CD4-positive, alpha-beta T cell treated with Interleukin-6 at 100 ng/mL for 8 hours (primary cell): Measurements from ENCODE around the gene STMN3.
"Not testable (repeated sequence)": the region's sequence is repeated elsewhere in the genome, so short reads cannot be mapped to it uniquely, and the experiment has no call there.

ENCODE experiments used
- DNase-seq: peaks from one replicate; pipeline ENCODE4 v3.0.0-alpha.2; 2020; ENCODE audit warnings: mixed read lengths, low spot score

Gene STMN3

GRCh38 chr20:63678667-63679465 lies 25.6 kb upstream of the STMN3 start:
- DNase-seq = no peak

- DNase-seq = no peak
Observed at GRCh38 chr20:63678071-63678470, 24.8 kb upstream of the STMN3 start.

DNA sequence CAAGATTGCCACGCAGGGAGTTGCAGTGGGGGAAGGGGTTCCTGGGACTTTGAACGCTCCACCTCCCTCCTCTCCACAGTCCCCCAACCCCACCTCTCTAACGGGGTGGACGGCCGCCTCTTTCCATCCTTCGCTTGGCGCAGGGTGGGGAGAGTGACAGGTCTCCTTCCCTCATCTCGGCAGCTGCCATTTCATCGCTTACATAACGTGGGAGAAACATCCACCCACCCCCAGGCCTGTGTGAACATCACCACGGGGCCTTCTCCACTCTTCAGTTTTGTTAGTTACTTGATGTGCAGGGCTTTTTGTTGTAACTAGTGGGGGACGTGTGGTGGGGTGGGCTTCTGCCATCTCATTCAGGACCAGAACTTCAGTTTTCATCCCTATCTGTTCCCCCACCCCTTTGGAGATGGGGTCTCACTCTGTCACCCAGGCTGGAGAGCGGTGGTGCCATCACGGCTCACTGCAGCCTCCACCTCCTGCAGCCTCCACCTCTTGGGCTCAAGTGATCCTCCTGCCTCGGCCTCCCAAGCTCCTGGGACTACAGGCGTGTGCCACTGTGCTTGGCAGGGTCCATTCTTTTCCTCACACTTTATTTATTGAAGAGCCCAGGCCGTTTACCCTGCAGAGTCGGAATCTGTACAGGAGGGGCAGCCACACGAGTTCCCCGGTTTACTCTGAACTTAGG lies 22.6 kb upstream of the STMN3 start:
- no peak for DNase-seq

- DNase-seq = no peak
Observed at GRCh38 chr20:63673951-63674350, 20.7 kb upstream of the STMN3 start.

- no peak for DNase-seq
Observed at GRCh38 chr20:63672666-63673065, 19.4 kb upstream of the STMN3 start.

DNA sequence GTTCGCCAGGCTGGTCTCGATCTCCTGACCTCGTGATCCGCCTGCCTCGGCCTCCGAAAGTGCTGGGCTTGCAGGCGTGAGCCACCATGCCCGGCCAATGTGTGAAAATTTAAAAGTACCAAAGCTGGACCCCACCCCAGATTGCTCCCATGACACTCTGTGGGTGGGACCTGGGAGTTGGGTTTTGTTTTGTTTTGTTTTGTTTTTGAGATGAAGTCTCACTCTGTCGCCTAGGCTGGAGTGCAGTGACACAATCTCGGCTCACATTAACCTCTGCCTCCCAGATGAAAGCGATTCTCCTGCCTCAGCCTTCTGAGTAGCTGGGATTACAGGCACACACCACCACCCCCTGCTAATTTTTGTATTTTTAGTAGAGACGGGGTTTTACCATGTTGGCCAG lies 18.5 kb upstream of the STMN3 start:
- not testable (repeated sequence) for DNase-seq

DNA sequence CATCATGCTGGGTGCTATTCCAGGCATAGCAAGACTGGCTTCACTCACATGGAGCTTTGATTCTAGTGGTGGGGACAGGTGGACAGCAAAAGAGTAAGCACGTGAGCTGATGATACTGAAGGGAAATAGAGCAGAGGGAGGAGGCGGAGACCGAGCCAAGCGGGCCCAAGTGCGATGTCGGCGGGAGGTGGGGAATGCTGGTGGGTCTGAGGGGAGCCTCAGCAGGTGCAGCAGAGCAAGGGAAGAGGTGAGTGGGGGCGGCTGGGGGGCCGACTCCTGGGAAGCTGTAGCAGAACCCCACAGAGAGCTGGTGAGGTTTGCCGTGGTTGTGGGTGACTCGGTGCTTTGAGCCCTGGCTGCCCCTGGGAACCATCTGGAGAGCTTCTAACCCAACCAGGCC lies 15.1 kb upstream of the STMN3 start:
- DNase-seq = no peak

DNA sequence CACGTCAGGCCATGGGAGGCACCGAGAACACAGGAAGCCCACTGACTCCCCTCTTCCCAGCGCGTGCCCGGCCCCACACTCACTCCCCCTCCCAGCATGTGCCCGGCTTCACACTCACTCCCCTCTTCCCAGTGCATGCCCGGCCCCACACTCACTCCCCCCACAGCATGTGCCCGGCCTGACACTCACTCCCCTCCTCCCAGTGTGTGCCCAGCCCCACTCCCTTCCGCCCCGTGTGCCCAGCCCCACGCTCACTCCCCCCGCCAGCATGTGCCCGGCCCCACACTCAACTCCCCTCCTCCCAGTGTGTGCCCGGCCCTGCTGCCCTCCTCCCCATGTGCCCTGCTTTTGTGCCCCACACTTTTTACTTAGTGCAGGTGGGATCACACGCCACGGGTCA lies 14.6 kb upstream of the STMN3 start:
- DNase-seq = no peak

GRCh38 chr20:63665708-63666107 lies 12.5 kb upstream of the STMN3 start:
- DNase-seq = no peak

DNA sequence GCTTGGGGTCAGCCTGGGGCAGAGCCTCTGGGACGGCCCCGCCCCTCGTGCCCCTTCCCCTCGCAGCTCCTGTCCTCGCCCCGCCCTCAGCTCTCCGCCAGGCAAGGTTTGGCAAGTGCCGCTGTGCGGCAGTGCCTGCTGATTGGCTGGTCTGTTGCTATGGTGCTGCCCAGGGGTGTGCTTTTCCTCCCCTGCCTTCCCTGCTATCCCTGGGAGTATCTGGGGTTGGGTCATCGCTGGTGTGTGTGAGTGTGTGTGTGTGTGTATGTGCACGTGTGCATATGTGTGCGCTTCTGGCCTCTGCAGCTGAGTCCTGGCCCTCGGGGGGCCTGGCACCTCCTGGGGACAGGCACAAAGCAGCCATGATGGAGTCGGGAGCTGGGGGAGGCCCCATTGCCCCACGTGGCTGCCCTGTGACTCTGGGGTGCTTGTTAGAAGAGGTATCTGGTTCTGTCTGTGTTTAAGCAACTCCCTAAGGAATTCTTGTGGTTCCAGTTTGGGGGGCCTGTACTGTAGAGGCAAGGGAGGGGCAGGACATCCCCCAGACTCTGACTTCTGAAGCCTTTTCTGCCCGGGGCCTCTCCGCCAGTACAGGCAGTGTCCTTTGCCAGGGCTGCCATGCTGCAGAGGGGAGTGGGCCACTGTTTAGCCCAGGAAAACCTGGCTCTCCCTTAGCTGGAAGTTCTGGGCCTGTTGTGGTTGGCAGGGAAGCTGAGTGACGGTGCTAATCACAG lies 11.8 kb upstream of the STMN3 start:
- no peak for DNase-seq

DNA sequence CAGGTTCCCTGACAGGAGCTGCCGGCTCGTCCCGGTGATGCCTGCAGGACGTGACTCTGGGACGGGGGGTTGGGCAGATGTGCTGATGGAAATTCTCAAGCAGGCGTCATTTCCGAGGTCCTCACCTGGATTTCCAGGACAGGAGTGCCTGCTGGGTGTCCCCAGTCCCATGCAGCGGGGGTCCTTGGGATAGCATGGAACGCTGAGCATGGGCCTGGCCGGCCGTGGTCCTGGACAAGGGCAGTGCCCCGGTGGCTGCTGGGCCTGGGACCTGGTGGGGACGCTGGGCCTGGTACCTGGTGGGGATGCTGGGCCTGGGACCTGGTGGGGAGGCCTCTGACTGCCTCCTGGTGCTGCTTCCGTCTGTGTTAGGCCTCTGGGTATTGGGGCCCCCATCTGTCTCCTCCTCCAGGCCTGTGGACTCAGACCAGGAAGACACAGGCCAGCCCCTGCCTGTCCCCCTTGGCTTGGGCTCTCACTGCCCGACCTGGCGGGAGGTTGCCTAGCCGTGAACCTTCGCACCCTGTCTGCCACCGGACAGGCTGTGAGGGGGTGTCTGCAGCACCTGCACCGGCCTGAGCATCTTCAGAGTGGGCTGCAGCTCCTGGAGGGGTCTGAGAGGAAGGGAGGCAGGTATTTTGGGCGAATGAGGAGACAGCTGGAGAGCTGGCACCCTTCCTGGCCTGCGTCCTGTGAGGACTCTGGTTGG lies 11.1 kb upstream of the STMN3 start:
- no peak for DNase-seq

GRCh38 chr20:63663332-63664066 lies 10.3 kb upstream of the STMN3 start:
- DNase-seq = no peak

GRCh38 chr20:63662813-63663189 lies 9.6 kb upstream of the STMN3 start:
- no peak for DNase-seq

- no peak for DNase-seq
Observed at GRCh38 chr20:63661959-63662812, 9.0 kb upstream of the STMN3 start.

DNA sequence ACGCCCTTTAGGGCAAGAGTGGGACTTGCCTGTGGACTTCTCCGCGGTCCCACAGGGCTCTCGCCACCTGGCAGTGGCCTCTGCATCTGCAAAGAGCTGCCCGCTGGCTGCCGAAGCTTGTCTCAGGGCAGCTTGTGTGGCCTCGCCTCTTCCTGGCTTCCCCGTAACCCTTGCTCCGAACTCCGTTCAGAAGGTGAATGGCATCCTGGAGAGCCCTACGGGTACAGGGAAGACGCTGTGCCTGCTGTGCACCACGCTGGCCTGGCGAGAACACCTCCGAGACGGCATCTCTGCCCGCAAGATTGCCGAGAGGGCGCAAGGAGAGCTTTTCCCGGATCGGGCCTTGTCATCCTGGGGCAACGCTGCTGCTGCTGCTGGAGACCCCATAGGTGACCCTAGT lies 7.9 kb upstream of the STMN3 start:
- DNase-seq = no peak

- DNase-seq = no peak
Observed at GRCh38 chr20:63660622-63661021, 7.4 kb upstream of the STMN3 start.

DNA sequence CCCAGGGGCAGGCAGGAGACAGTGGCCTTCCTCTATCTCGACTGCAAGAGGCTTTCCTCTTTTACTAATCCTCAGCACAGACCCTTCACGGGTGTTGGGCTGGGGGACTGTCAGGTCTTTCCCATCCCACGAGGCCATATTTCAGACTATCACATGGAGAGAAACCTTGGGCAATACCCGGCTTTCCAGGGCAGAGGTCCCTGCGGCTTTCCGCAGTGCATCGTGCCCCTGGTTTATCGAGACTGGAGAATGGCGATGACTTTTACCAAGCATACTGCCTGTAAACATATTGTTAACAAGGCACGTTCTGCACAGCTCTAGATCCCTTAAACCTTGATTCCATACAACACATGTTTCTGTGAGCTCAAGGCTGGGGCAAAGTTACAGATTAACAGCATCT lies 7.0 kb upstream of the STMN3 start:
- DNase-seq = not testable (repeated sequence)

DNA sequence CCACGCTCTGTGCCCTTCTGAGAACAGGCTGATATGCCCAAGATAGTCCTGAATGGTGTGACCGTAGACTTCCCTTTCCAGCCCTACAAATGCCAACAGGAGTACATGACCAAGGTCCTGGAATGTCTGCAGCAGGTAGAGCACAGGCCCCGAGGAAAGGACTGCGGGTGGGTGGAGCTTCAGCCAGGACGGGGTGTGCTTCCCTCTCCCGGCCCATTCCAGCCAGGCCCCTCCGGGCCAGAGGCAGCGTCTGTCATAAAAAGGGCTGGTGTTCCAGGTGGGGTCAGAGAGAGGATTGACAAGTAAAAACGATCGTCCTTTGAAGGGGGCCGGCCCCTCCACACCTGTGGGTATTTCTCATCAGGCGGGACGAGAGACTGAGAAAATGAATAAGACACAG lies 6.1 kb upstream of the STMN3 start:
- no peak for DNase-seq

GRCh38 chr20:63658749-63659187 lies 5.5 kb upstream of the STMN3 start:
- DNase-seq = no peak

DNA sequence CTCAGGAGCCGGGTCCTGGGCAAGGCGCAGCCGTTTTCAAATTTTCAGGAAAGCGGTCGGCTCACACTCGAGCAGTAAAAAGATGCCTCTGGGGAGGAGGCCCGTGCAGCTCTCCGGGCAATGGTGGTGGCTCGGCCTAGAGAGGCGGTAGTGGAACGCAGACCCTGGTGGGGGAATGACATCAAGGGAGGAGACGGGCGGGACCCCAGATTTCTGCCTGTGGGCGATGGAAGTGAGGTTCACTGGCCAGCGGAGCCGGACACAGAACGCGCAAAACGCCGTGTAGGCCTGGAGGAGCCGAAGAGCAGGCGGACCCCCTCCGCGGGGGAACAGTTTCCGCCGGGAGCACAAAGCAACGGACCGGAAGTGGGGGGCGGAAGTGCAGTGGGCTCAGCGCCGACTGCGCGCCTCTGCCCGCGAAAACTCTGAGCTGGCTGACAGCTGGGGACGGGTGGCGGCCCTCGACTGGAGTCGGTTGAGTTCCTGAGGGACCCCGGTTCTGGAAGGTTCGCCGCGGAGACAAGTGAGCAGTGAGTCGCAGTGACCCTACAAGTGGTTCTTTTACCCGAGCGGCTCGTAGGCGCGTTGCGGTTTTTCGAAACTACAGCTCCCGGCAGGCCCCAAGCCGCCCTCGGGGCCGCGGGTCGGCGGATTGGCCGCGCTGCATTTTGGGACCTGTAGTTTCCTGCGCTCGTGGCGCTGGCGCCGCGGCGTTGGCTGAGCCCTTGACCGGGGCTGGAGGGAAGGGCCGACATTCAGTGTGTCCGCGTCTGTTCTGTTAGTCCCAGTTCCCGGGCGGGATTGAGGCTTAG lies 4.9 kb upstream of the STMN3 start, which contains the start of gene RTEL1:
Gene RTEL1, plus strand, starts transcription at position 376 of the 812 bp plus-strand sequence. CDS start 1,091 bp downstream, outside the sequence.
- peak; percentile 82 for DNase-seq
